ENCODE data around the gene EPB42.

GRCh38 chr15:43258781-43259180 is 38.0 kb upstream of the EPB42 start:
- TF ChIP-seq POLR2AphosphoS5 (IDR thresholded peaks at IDR 0.05) (no peak), CTCF (IDR thresholded peaks at IDR 0.05) (no peak)
